Nephron (organoid): Measurements from ENCODE around the gene KRT9.
"Not testable (repeated sequence)": the region's sequence is repeated elsewhere in the genome, so short reads cannot be mapped to it uniquely, and the experiment has no call there.

Experiments used
- H3K27ac Mint-ChIP-seq, 3 experiments: 2 replicates each; pipeline ENCODE4 v1.8.0; 2020; ENCODE audit warnings: mixed read lengths in 3 of 3, mild to moderate bottlenecking in 2 of 3, moderate library complexity in 1 of 3
- H3K27me3 Mint-ChIP-seq: 2 replicates; pipeline ENCODE4 v1.8.0; 2021; ENCODE audit warnings: low read depth, mild to moderate bottlenecking, moderate library complexity, mixed read lengths
- H3K36me3 Mint-ChIP-seq: 2 replicates; pipeline ENCODE4 v1.8.0; 2020; ENCODE audit warnings: low read depth, mixed read lengths
- H3K4me1 Mint-ChIP-seq: 2 replicates; pipeline ENCODE4 v1.8.0; 2020; ENCODE audit warnings: mixed read lengths
- H3K4me3 Mint-ChIP-seq, 3 experiments: 2 replicates each; pipeline ENCODE4 v1.8.0; 2020; ENCODE audit warnings: mild to moderate bottlenecking in 3 of 3, mixed read lengths in 3 of 3, moderate library complexity in 2 of 3
- H3K9me3 Mint-ChIP-seq: 2 replicates; pipeline ENCODE4 v1.8.0; 2020; ENCODE audit warnings: mixed read lengths
- CTCF ChIP-seq, 3 experiments: fragments of 200-600 bp; sonication (generic); IDR thresholded peaks; one replicate each; pipeline ENCODE4 v1.5.0; 2021; ENCODE audit warnings: antibody characterized with exemption in 3 of 3; ENCODE audit not compliant: unreplicated experiment in 3 of 3

The KRT9 gene

DNA sequence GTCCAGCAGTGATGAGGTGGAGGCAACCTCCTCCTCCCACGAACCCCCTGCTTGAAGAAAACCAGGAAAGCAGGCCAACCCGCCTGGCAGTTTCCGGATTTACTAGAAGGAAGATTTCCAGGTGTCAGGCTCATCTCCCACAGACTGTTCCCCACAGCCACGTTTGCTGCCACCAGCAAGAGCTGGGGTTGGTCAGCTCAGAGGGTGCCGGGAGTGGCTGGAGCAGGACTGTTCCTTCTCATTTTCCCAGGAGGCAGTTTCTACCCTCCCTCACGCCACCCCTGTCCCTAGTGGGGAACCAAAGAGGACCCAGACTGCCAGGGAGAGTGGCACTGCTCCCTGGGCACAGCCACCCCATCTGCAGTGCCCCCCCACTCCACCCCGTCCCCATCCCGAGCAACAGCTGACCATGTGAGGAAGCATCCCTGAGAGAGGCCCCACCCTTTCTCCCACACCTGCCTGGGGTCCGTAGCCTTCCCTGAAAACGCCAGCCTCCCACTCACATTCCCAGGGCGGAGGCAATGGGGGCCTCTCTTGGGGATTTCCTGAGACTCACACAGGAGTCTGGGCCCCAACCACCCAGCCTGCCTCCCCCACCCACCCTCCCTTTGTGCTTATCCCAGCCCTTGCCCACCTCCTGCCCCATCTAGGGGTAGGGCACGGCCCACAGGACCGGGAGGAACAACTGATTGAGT, 46.6 kb upstream of the KRT9 start:
- peaks cover 3% of the 10 kb centered on the region for H3K27me3 Mint-ChIP-seq
- H3K27ac Mint-ChIP-seq = no peak overlapping the region
- no peak for TF ChIP-seq CTCF (IDR thresholded peaks at IDR 0.05; ENCODE audit: unreplicated experiment in 3 of 3)
- no peaks in the 10 kb centered on the region for H3K9me3 Mint-ChIP-seq
- H3K36me3 Mint-ChIP-seq = no peaks in the 10 kb centered on the region
- H3K4me1 Mint-ChIP-seq = peaks cover 31% of the 10 kb centered on the region
- no peak overlapping the region for H3K4me3 Mint-ChIP-seq

DNA sequence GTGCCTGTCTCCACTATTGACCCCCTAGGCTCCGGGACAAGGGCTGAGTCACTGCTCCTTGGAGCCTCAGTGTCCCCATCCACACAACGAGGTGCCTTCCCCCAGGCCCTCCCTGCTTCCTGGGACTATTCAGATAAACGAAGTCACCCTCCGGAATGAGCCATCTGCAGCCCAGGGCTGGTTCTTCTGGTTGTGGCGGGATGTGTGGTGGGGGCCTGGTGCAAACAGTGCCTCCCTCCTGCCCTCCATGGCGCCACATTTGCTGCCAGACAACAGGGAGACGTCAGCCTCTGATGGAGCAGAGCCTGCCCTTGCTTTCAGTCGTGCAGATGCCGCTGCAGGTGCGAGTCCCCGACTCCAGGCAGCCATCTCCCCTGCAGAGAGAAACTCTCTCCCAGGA, 45.8 kb upstream of the KRT9 start:
- TF ChIP-seq CTCF (IDR thresholded peaks at IDR 0.05; ENCODE audit: unreplicated experiment in 3 of 3) = no peak
- Mint-ChIP-seq H3K4me3 (no peak overlapping the region), H3K27ac (no peak overlapping the region), H3K27me3 (peaks cover 7% of the 10 kb centered on the region), H3K9me3 (no peaks in the 10 kb centered on the region), H3K36me3 (no peaks in the 10 kb centered on the region), H3K4me1 (peaks cover 30% of the 10 kb centered on the region)

DNA sequence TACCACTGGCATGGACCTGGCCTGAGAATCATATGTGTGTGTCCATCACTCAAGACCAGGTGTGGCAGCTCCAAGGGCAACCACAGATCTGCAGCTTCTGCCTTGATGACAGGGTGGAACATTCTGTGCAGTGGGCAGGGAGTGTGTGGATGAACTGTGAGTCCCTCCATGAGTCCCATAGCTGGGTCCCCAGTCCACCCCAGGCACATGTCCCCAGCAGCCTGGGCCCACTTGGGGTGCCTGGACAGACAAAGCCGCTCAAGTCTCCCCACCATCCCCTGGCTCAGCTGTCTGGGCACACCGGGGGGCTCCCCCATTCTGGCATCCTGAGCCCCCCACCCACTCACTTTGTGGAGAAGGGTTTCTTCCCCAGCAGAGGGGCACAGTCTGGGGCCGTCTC, 45.3 kb upstream of the KRT9 start:
- TF ChIP-seq CTCF (IDR thresholded peaks at IDR 0.05; ENCODE audit: unreplicated experiment in 3 of 3) = no peak
- Mint-ChIP-seq H3K4me1 (peaks cover 24% of the 10 kb centered on the region), H3K27ac (no peak overlapping the region), H3K9me3 (no peaks in the 10 kb centered on the region), H3K27me3 (peaks cover 7% of the 10 kb centered on the region), H3K4me3 (no peak overlapping the region), H3K36me3 (no peaks in the 10 kb centered on the region)

DNA sequence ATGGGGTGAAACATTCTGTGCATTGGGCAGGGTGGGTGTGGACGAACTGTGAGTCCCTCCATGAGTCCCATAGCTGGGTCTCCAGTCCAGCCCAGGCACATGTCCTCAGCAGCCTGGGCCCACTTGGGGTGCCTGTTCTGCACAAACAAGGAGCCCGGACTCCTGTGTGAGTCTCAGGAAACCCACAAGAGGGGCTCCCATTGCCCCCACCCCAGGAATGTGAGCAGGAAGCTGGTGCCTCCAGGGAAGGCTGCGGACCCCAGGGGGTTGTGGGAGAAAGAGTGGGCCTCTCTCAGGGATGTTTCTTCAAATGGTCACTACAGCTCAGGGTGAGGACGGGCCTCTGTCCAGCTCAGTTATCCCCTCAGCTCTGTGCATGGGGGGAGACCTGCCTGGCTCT, 44.6 kb upstream of the KRT9 start:
- H3K27ac Mint-ChIP-seq, H3K4me3 Mint-ChIP-seq, H3K36me3 Mint-ChIP-seq, H3K9me3 Mint-ChIP-seq, H3K27me3 Mint-ChIP-seq: not testable (repeated sequence)
- H3K4me1 Mint-ChIP-seq = peaks cover 18% of the 10 kb centered on the region

GRCh38 chr17:41615454-41615853, 43.6 kb upstream of the KRT9 start:
- H3K9me3 Mint-ChIP-seq = no peaks in the 10 kb centered on the region
- H3K27me3 Mint-ChIP-seq = peaks cover 7% of the 10 kb centered on the region

GRCh38 chr17:41614767-41615166, 42.9 kb upstream of the KRT9 start:
- H3K9me3 Mint-ChIP-seq, H3K4me3 Mint-ChIP-seq, H3K27ac Mint-ChIP-seq, H3K4me1 Mint-ChIP-seq, H3K27me3 Mint-ChIP-seq, H3K36me3 Mint-ChIP-seq: not testable (repeated sequence)

More at GRCh38 chr17:41615454-41615853, 43.6 kb upstream of the KRT9 start:
- no peak for TF ChIP-seq CTCF (IDR thresholded peaks at IDR 0.05; ENCODE audit: unreplicated experiment in 3 of 3)
- Mint-ChIP-seq H3K4me1 (peaks cover 8% of the 10 kb centered on the region), H3K27ac (no peak overlapping the region), H3K36me3 (no peaks in the 10 kb centered on the region), H3K4me3 (no peak overlapping the region)

GRCh38 chr17:41614098-41614497, 42.2 kb upstream of the KRT9 start:
- Mint-ChIP-seq H3K4me1 (no peaks in the 10 kb centered on the region), H3K27ac (no peak overlapping the region), H3K36me3 (no peaks in the 10 kb centered on the region), H3K4me3 (no peak overlapping the region), H3K9me3 (no peaks in the 10 kb centered on the region), H3K27me3 (peaks cover 14% of the 10 kb centered on the region)
- TF ChIP-seq CTCF (IDR thresholded peaks at IDR 0.05; ENCODE audit: unreplicated experiment in 3 of 3) = no peak
